GM12878 (cell line): ENCODE measurements around the gene RANBP1. TPM values are rescaled to one million over a fixed set of nuclear protein-coding genes. Genes with fewer than 3 reads are reported as not detected.
A peak's percentile ranks its signal among the peaks of the same experiment; 100 is the strongest.

Experiments used
- CEBPZ ChIP-seq: fragments of 150-350 bp; IDR thresholded peaks from 2 replicates; pipeline ENCODE4 v1.6.1; 2016; ENCODE audit warnings: low read depth, low read length
- EGR1 ChIP-seq, 2 experiments: IDR thresholded peaks; 1 replicate in 1 of 2; 2 replicates in 1 of 2; pipeline ENCODE4 v1.6.1; 2011 to 2012; ENCODE audit warnings: low read depth in 2 of 2, low read length in 2 of 2, borderline replicate concordance in 1 of 2, mild to moderate bottlenecking in 1 of 2, moderate library complexity in 1 of 2
- GABPA ChIP-seq: IDR thresholded peaks from 2 replicates; pipeline ENCODE4 v1.6.1; 2014; ENCODE audit warnings: antibody characterized with exemption, low read depth, mild to moderate bottlenecking, inconsistent platforms
- HCFC1 ChIP-seq: fragments of 150-350 bp; IDR thresholded peaks from 2 replicates; pipeline ENCODE4 v1.6.1; 2014; ENCODE audit warnings: low read length
- HSF1 ChIP-seq: fragments of 150-350 bp; IDR thresholded peaks from 2 replicates; pipeline ENCODE4 v1.6.1; 2014; ENCODE audit warnings: mild to moderate bottlenecking, low read depth, low read length
- IRF3 ChIP-seq: fragments of 450-650 bp; IDR thresholded peaks from 2 replicates; pipeline ENCODE4 v1.6.1; 2014; ENCODE audit warnings: mild to moderate bottlenecking
- JUND ChIP-seq: IDR thresholded peaks from 2 replicates; pipeline ENCODE4 v1.6.1; 2012; ENCODE audit warnings: low read depth, mild to moderate bottlenecking, low read length, improper control_type of control experiment, moderate library complexity
- MEF2B ChIP-seq: fragments of 450-650 bp; IDR thresholded peaks from 2 replicates; pipeline ENCODE4 v1.6.1; 2018; ENCODE audit warnings: mild to moderate bottlenecking, moderate library complexity; ENCODE audit not compliant: partially characterized antibody, poor library complexity, severe bottlenecking
- MLLT1 ChIP-seq: fragments of 450-650 bp; IDR thresholded peaks from 2 replicates; pipeline ENCODE4 v1.6.1; 2016; ENCODE audit warnings: mild to moderate bottlenecking
- RAD21 ChIP-seq: IDR thresholded peaks from 2 replicates; pipeline ENCODE4 v1.6.1; 2011; ENCODE audit warnings: mild to moderate bottlenecking, low read depth, low read length, moderate library complexity; ENCODE audit not compliant: insufficient read depth
- RELA ChIP-seq: fragments of 450-650 bp; IDR thresholded peaks from 2 replicates; pipeline ENCODE4 v1.8.0; 2014; ENCODE audit warnings: borderline replicate concordance; ENCODE audit not compliant: partially characterized antibody
- RFX5 ChIP-seq: IDR thresholded peaks from 2 replicates; pipeline ENCODE4 v1.6.1; 2011; ENCODE audit warnings: low read depth, low read length, improper control_type of control experiment
- SMAD5 ChIP-seq: IDR thresholded peaks from 2 replicates; pipeline ENCODE4 v1.6.1; 2016; ENCODE audit warnings: antibody characterized with exemption, low read depth
- SP1 ChIP-seq: IDR thresholded peaks from one replicate; pipeline ENCODE4 v1.6.1; 2011; ENCODE audit warnings: low read depth, low read length
- SRF ChIP-seq, 2 experiments: IDR thresholded peaks; 2 replicates each; pipeline ENCODE4 v1.6.1; 2011; ENCODE audit warnings: low read depth in 2 of 2, low read length in 2 of 2, mild to moderate bottlenecking in 1 of 2, moderate library complexity in 1 of 2
- TCF3 ChIP-seq: IDR thresholded peaks from 2 replicates; pipeline ENCODE4 v1.6.1; 2012; ENCODE audit warnings: low read depth, mild to moderate bottlenecking, low read length, borderline replicate concordance; ENCODE audit not compliant: insufficient read depth
- TCF7 ChIP-seq: IDR thresholded peaks from 2 replicates; pipeline ENCODE4 v1.6.1; 2014; ENCODE audit warnings: antibody characterized with exemption, borderline replicate concordance
- ZNF217 ChIP-seq: fragments of 450-650 bp; IDR thresholded peaks from 2 replicates; pipeline ENCODE4 v1.6.1; 2017; ENCODE audit warnings: antibody characterized with exemption, mild to moderate bottlenecking
- polyA plus RNA-seq, 11 experiments: library from polyadenylated mRNA; depleted of rRNA in 4 of 11; unstranded in 6 of 11; stranded (reverse) in 5 of 11; fragments of >200 nt; fragmentation: Nextera tagmentation in 4 of 11; fragmentation: Illumina TruSeq in 1 of 11; extraction: Ambion mirVana in 4 of 11; extraction: Trizol in 1 of 11; gene quantifications; 1 replicate in 1 of 11; 2 replicates in 10 of 11; pipeline versions ENCODE4 v1.2.1 to v1.2.3, GENCODE V29; 2011 to 2016; ENCODE audit warnings: inconsistent platforms in 2 of 11, missing spikeins in 2 of 11, low read depth in 1 of 11
- total RNA-seq, 4 experiments: library from RNA; depleted of rRNA in 3 of 4; stranded (reverse); fragments of >200 nt in 3 of 4; fragmentation: Illumina TruSeq in 1 of 4; extraction: Trizol in 1 of 4; gene quantifications; 2 replicates each; pipeline versions ENCODE4 v1.2.1 to v1.2.3, GENCODE V29; 2013 to 2021

Gene RANBP1
- total and polyA plus RNA-seq, 10 of the 15 experiments (the other 5 are each of a cell fraction or from before 2014, with no cell fraction given), result 55.3 to 808 (median 394) TPM

- TF ChIP-seq JUND, result no peak
- no peak for TF ChIP-seq SRF (IDR thresholded peaks at IDR 0.05; ENCODE audit: low read depth in 2 of 2, low read length in 2 of 2)
- TF ChIP-seq HSF1, result no peak
- TF ChIP-seq ZNF217, result no peak; the same call in 1 of the 2 replicates
- no peak for TF ChIP-seq RELA
- peak; percentile 86 for TF ChIP-seq IRF3
- TF ChIP-seq TCF3, result no peak
- 0 out of 2 replicates have a peak, but pooled peaks have one; percentile 34 for TF ChIP-seq SMAD5
- no peak for TF ChIP-seq GABPA
- TF ChIP-seq SP1, result peak; percentile 96
- TF ChIP-seq TCF7, result no peak
- no peak for TF ChIP-seq MEF2B
- no peak for TF ChIP-seq RAD21
- peak; percentile 67; the same call in 1 of the 2 replicates for TF ChIP-seq CEBPZ
- no peak for TF ChIP-seq RFX5
- TF ChIP-seq EGR1 (IDR thresholded peaks at IDR 0.05; ENCODE audit: borderline replicate concordance in 1 of 2, low read depth in 2 of 2, low read length in 2 of 2), result no peak
- TF ChIP-seq MLLT1, result 0 out of 2 replicates have a peak, but pooled peaks have one; percentile 48
- peak; percentile 9; the same call in 1 of the 2 replicates for TF ChIP-seq HCFC1
These were observed 36.0 kb upstream of the RANBP1 start, which contains the start of gene DGCR8 (continued) for GRCh38 chr22:20079745-20080444.
